Adrenal gland (tissue), 12 donors: ENCODE data around the gene OR1S2. TPM values are rescaled to one million over a fixed set of nuclear protein-coding genes. Genes with fewer than 3 reads are reported as not detected.

Experiments
- DNase-seq, 7 donors: peaks; one replicate each; pipeline ENCODE4 v3.0.0-alpha.2; 2019 to 2020
- H3K27ac ChIP-seq, 5 donors: fragments of 200-600 bp; sonication (generic) in 4 of 5; 1 replicate in 3 of 5; 2 replicates in 2 of 5; pipeline versions ENCODE4 v1.5.1 to v1.8.0; 2016 to 2020; ENCODE audit warnings: mild to moderate bottlenecking in 1 of 5
- H3K27me3 ChIP-seq: fragments of 200-600 bp; 2 replicates; pipeline ENCODE4 v1.8.0; 2021
- H3K36me3 ChIP-seq, 2 donors: fragments of 200-600 bp; replicated peaks in 1 of 2; 1 replicate in 1 of 2; 2 replicates in 1 of 2; pipeline versions ENCODE4 v1.5.1 to v1.8.0; 2018 to 2022
- H3K4me1 ChIP-seq, 2 donors: fragments of 200-600 bp; replicated peaks in 1 of 2; 1 replicate in 1 of 2; 2 replicates in 1 of 2; pipeline versions ENCODE4 v1.5.1 to v1.8.0; 2018 to 2021
- H3K4me3 ChIP-seq, 4 donors: fragments of 200-600 bp; sonication (generic) in 3 of 4; one replicate each; pipeline ENCODE4 v1.5.1; 2016 to 2018
- H3K9me3 ChIP-seq, 3 donors: fragments of 200-600 bp; sonication (generic) in 1 of 3; replicated peaks in 1 of 3; 1 replicate in 2 of 3; 2 replicates in 1 of 3; pipeline versions ENCODE4 v1.5.1 to v1.8.0; 2016 to 2021
- CTCF ChIP-seq, 6 experiments: fragments of 450-650 bp in 4 of 6; fragments of 200-600 bp in 2 of 6; sonication (generic) in 1 of 6; IDR thresholded peaks; 1 replicate in 5 of 6; 2 replicates in 1 of 6; pipeline versions ENCODE4 v1.5.1 to v1.8.0; 2016 to 2021; ENCODE audit warnings: antibody characterized with exemption in 6 of 6, mild to moderate bottlenecking in 2 of 6, moderate library complexity in 1 of 6
- POLR2A ChIP-seq, 2 donors: fragments of 450-650 bp; IDR thresholded peaks; one replicate each; pipeline ENCODE4 v1.6.1; 2017; ENCODE audit warnings: antibody characterized with exemption in 2 of 2, mild to moderate bottlenecking in 2 of 2, moderate library complexity in 1 of 2
- WGBS, 4 donors: extraction: QIAGEN DNeasy Blood & Tissue Kit in 2 of 4; methylation state at CpG; one replicate each; pipeline versions ENCODE4 v1.1.5 to v1.1.7; 2013 to 2017; 5-methylcytosine and 5-hydroxymethylcytosine counted together
- intact Hi-C, 2 donors: fragments of 100-400 bp; cut with DNase I; formaldehyde crosslinking; loops; one replicate each; pipeline versions ENCODE4 v1.14.1 to v1.15.0; 2022 to 2023
- polyA plus RNA-seq, 3 donors: library from polyadenylated mRNA; stranded (reverse); fragments of 200-250 nt in 2 of 3; fragments of 350-450 nt in 1 of 3; fragmentation: Illumina TruSeq in 1 of 3; extraction: RNeasy Lipid Tissue Mini Kit (QIAGEN cat#74804) in 1 of 3; gene quantifications; one replicate each; pipeline ENCODE4 v1.2.3, GENCODE V29; 2013 to 2014
- total RNA-seq, 9 donors: library from RNA; depleted of rRNA in 4 of 9; stranded (reverse); fragments of >200 nt in 4 of 9; fragments of 120-200 nt in 1 of 9; fragmentation: NEBNext Ultra II Directional in 1 of 9; extraction: Animal tissue kit (Norgen Biotek cat#: 25700) in 1 of 9; gene quantifications; one replicate each; pipeline versions ENCODE4 v1.1.0 to v1.2.4, GENCODE V29; 2013 to 2023
- donor health status: healthy with polysubstance abuse.
- donor health status: Bipolar disorder and iron deficiency.
- donor health status: DM: yes; HTN: yes; CAD: no.
- donor health status: DM: no; HTN: no; CAD: no.
- donor health status: DM: no; HTN: no; CAD: no.
- donor health status: DM: yes; HTN: yes; CAD: no.

OR1S2 gene
- total and polyA plus RNA-seq, 12 donors = not detected

- no peaks in the 10 kb centered on the region for H3K27me3 ChIP-seq
- intact Hi-C loops = no loop called here
- H3K9me3 ChIP-seq = no peaks in the 10 kb centered on the region
- H3K27ac ChIP-seq = no peak overlapping the region
- no peak for DNase-seq
- 56 to 72% (median 65%) methylated on average over 3 of the region's 3 CpGs for WGBS, 4 donors
- no peaks in the 10 kb centered on the region for H3K36me3 ChIP-seq
- no peaks in the 10 kb centered on the region for H3K4me1 ChIP-seq
- TF ChIP-seq POLR2A (IDR thresholded peaks at IDR 0.05) (no peak), CTCF (IDR thresholded peaks at IDR 0.05) (no peak)
- H3K4me3 ChIP-seq = no peak overlapping the region
Observed at GRCh38 chr11:58192229-58192628, 11.7 kb downstream of the OR1S2 start.

GRCh38 chr11:58188770-58189169, 15.2 kb downstream of the OR1S2 start, which contains the start of gene OR9Q2:
OR9Q2 (plus strand) TSS chr11:58189070; CDS start chr11:58190491, 1,421 bp downstream.
- no peak within 1 kb of the TSS for H3K27ac ChIP-seq
- WGBS, 4 donors = 77 to 87% (median 84%) methylated on average over 2 of the region's 2 CpGs
- no peaks in the 10 kb centered on the region for H3K4me1 ChIP-seq
- intact Hi-C loops = no loop called here
- DNase-seq = no peak
- H3K4me3 ChIP-seq = no peak within 1 kb of the TSS
- H3K9me3 ChIP-seq = no peaks in the 10 kb centered on the region
- H3K36me3 ChIP-seq = no peaks in the 10 kb centered on the region
- TF ChIP-seq POLR2A (IDR thresholded peaks at IDR 0.05) (no peak), CTCF (IDR thresholded peaks at IDR 0.05) (no peak)
- H3K27me3 ChIP-seq = no peaks in the 10 kb centered on the region

- Histone ChIP-seq H3K27me3 (no peaks in the 10 kb centered on the region), H3K4me1 (no peaks in the 10 kb centered on the region), H3K36me3 (no peaks in the 10 kb centered on the region), H3K4me3 (no peak overlapping the region), H3K27ac (no peak overlapping the region), H3K9me3 (no peaks in the 10 kb centered on the region)
- intact Hi-C loops = no loop called here
- no peak for DNase-seq
- TF ChIP-seq POLR2A (IDR thresholded peaks at IDR 0.05) (no peak), CTCF (IDR thresholded peaks at IDR 0.05) (no peak)
- 81 to 85% (median 85%) methylated on average over 4 of the region's 4 CpGs for WGBS, 4 donors
Observed at GRCh38 chr11:58186938-58187337, 17.0 kb downstream of the OR1S2 start.

GRCh38 chr11:58179648-58180047, 24.3 kb downstream of the OR1S2 start:
- Histone ChIP-seq H3K27ac (no peak overlapping the region), H3K4me3 (no peak overlapping the region), H3K4me1 (no peaks in the 10 kb centered on the region), H3K9me3 (no peaks in the 10 kb centered on the region), H3K36me3 (no peaks in the 10 kb centered on the region), H3K27me3 (no peaks in the 10 kb centered on the region)
- WGBS, 4 donors = 63 to 68% (median 66%) methylated on average over 7 of the region's 7 CpGs
- intact Hi-C loops = no loop called here
- DNase-seq = peak in 1 of 7 donors; percentile 1
- no peak for TF ChIP-seq POLR2A (IDR thresholded peaks at IDR 0.05)
- TF ChIP-seq CTCF (IDR thresholded peaks at IDR 0.05) = no peak
